HG03571 (cell line): Measurements from ENCODE around the gene PRMT9.

ENCODE experiments used
- ATAC-seq: cut with Tn5 transposase; IDR thresholded peaks from one replicate; pipeline ENCODE4 v1.9.1; 2021; ENCODE audit not compliant: unreplicated experiment

Gene PRMT9

DNA sequence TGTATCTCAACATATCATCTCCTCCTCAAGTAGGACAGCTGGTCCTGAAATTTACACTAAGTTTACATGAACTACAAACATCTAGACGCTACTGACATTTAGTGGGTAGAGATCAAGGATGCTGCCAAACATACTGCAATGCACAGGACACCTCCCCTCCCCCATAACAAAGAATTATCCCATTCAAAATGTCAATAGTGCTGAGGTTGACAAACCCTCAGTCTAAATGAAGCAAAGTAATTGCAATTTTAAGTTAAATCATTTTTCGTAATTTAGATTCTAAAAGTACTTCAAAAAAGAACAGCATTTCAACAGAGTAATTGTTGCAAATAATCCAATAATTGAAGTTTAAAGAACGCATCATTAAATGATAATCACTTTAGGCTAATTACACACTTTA, 1.2 kb downstream of the PRMT9 start:
- ATAC-seq = no peak

DNA sequence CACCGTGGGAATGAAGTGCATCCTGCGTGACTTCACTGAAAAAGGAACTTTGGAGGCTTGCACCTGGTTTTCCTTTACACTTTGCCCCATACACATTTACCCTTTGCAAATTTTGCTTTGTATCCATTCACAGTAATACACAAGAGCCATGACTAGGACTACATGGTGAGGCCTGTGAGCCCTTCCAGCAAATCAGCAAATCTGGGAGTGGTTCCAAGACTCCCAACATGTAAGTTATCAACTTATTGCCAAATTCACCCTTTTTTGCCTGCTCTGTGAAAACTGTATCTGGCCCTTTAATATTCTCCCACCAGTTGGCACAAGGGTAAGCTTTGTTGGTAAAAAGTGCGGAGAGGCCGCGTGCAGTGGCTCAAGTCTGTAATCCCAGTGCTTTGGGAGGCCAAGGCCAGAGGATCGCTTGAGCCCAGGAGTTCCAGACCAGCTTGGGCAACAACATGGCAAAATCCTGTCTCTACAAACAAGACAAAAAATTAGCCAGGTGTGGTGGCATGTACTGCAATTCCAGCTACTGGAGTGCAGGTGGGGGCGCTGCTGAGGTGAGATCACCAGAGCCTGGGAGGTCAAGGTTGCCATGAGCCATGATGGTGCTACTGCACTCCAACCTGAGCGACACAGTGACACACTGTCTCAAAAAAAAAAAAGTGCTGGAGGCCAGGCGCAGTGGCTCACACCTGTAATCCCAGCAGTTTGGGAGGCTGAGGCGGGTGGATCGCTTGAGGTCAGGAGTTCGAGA, 5.0 kb downstream of the PRMT9 start:
- no peak for ATAC-seq

DNA sequence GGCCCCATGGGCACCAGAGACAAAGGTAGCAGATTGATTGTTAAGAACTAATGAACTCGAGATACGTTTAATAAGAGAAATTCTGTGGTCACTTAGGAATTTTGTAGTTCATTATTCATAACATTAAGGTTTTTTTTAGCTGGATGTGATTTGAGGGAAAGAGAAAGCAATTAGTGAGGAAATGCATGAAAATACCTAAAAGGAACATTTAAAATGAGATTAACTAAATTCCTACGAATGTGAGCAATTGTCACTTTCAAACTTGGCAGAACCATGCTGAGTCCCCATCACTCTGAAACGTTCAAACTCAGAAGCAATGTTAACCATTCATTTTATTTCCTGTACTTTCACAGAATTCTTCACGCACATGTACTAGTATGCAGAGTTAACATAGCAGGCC, 5.9 kb downstream of the PRMT9 start:
- ATAC-seq = no peak

DNA sequence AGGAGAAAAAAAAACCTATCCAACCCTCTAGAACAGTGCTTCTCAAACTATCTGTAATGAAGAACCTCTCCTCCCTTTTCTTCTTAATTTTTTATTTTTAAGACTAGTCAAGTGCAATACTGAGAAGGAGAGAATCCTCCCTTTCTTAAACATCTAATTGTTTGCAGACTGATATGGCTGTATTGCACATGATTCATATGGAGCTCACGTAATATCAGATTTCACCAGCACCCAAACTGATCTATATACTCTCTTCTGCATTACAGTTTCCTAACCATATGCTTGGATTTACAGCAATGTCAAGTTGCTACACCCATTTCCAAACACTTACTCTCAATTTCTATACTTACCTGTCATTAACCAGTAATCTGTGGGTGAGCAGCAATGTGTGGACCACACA, 9.5 kb downstream of the PRMT9 start:
- ATAC-seq = no peak

DNA sequence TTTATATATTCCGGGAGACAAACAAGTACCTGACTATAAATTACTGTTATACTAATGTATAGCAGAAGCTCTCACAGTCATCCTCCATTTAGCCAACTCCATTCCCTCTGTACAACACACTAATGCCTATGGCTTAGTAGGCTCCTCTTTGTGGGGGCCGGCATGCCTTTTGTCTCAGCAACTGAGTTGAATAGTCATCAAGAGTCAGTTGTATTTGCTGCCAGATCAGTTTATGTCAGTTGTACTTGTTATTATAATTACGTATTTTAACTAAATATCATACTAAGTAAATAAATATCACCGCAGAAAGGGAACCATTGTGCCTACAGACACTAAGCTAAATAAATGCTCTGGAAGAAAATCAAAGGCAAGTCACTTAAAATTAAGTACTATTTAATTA, 9.9 kb downstream of the PRMT9 start:
- no peak for ATAC-seq

DNA sequence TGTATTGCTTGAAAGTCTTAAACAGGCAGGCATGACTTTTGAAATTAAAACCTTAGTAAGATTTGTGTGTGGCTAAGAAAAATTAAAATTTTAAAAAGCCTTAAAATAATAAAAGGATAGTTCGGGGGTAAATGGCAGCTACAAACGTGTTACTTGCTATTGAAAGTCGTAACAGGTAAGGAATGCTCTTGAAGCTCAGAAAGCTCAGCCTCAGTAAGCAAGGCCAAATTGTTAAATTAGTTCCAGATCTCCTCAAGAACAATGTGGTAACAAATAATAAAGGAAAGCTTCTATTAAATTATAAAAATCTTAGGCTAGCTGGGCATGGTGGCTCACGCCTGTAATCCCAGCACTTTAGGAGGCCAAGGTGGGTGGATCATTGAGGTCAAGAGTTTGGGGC, 25.5 kb downstream of the PRMT9 start:
- ATAC-seq = no peak

DNA sequence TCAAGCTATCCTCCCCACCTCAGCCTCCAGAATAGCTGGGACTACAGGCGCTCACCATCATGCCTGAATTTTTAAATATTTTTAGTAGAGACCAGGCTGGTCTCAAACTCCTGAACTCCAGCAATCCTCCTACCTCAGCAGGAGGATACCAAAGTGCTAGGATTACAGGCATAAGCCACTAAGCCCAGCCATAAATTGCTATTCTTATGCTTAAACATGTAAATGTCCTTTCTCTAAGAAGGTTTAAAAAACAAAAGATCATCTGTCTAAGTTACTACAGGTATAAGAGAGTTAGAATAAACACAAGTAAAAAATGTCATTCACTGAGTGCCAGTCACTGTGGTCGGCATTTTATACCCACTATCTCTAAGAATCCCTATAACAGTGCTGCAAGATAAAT, 28.3 kb downstream of the PRMT9 start:
- ATAC-seq = no peak

DNA sequence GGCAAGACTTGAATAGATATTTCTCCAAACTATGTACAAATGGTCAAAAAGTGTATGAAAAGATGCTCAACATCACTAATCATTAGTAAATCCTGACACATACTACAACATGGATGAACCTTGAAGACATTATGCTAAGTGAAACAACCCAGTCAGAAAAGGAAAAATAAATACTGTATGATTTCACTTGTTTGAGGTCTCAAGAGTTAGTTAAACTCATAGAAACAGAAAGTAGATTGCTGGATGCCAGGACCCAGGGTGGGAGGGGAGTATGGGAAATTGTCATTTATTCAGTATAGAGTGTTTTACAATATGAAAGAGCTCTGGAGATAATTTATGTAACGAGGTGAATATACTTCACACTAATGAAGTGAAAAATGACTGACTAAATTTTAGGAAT, 32.4 kb downstream of the PRMT9 start:
- no peak for ATAC-seq

DNA sequence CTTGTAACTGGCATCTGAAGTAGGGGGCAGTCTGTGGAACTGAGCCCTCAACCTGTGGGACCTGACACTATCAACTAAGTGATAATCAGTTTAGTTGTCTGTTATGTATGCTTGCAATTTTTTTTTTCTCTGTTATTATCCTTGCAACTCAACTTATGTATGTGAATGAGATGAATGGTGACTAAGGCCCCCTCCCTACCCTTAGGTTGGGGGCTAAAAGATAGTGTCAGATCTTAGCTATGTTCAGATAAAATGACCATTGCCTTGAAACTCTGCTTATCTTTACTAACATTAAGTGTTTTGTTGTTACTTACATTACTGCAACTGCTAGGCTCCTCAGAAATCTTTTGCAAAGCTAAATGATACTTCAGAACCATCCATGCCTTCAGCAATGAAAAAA, 35.3 kb downstream of the PRMT9 start:
- no peak for ATAC-seq

DNA sequence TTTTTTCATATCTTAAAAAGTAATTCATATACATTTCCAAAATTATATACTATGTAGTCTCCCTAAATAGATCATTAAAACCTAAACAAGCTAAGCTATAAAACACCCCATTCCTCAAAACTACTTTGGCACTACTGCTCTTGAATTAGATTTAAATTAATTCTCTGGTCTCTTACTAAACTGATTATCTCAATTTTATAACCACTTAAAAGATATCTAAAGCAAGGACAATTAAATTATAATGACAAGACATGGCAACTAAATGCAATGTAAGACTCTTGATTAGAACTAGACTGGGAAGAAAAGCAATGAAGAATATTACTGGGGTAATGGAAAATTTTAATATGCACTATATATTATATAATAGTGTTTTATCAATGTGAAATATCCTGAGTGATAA, 38.9 kb downstream of the PRMT9 start:
- no peak for ATAC-seq

DNA sequence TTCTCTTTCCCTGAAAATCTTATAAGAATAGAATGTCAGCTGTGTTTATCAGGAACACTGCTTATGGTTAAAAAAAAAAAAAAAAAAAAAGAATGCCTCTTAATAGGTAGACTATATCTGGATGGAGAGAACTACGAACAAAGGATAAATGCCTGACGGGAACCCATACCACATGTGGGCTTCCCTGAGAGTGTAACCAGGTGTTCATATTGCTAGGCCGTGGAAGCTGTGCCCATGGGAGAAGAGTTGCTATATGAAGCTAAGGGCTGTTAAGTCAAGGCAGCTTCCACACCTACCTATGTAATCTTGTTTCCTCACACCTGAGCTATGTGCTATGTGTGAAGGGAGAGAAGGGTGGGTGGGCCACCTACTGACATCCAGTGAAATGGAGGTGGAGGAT, 39.5 kb downstream of the PRMT9 start:
- no peak for ATAC-seq

DNA sequence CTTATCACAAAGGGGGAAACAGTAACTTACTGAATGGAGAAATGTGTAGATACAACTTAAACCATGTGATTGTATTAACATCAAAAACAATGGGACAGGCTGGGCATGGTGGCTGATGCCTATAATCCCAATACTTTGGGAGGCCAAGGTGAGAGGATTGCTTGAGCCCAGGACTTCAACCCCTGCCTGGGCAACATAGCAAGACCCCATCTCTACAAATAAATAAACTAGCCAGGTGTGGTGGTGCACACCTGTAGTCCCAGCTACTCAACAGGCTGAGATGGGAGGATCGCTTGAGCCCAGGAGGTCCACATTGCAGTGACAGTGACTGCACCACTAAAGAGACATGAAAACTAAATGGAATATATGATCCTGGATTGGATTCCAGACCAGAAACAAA, 40.3 kb downstream of the PRMT9 start:
- no peak for ATAC-seq

DNA sequence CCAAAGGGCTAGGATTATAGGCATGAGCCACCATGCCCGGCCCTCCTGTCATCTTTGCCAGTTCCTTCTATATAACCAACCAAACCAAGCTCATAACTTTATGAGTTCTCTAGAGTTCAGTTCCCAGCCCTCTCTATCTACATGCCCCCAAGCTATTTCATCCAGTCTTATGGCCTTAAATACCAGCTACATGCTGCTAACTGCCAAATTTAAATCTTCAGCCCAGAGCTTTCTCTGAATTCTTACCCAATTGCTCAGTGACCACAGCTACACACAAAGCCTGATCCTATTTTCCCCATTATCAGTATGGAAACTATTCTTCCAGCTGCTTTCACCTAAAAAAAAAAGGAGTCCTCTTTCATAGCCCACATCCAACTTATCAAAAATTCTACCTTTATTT, 43.6 kb downstream of the PRMT9 start:
- ATAC-seq = no peak

DNA sequence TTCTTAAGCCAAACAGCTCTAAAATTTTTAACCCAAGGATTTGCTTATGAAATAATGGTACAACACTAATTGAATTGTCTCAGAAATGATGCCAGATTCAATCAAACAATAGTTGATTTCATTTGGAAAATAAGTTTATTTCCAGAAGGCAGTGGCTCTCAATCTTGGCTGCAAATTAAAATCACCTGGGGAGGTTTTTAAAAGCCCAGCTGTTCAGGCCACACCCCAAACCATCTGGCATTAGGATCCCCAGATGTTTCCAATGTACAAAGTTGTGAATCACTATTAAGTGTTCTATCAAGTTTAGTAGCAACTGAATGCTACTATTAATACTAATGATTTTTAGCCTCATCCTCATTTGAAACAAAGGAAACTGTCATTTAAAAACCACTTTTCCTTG, 44.6 kb downstream of the PRMT9 start:
- no peak for ATAC-seq

DNA sequence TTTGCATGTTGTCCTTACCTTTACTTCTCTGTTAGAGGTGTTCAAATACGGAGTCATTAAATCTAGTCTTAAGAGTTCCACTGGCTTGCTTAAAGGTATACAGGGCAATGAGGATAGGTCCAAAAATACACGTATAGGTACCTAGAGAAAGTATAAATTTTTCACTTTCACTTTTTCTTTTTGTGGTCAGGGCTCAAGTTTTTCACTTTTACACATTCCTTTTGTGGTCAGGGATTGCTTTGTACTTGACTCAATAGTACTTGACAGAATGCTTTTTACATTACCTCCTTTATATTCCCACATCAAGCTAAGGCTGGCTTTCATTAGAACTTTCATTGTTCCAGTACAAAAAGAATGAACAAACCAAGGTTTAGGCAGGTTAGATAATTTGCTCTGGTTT, 45.0 kb downstream of the PRMT9 start:
- no peak for ATAC-seq

DNA sequence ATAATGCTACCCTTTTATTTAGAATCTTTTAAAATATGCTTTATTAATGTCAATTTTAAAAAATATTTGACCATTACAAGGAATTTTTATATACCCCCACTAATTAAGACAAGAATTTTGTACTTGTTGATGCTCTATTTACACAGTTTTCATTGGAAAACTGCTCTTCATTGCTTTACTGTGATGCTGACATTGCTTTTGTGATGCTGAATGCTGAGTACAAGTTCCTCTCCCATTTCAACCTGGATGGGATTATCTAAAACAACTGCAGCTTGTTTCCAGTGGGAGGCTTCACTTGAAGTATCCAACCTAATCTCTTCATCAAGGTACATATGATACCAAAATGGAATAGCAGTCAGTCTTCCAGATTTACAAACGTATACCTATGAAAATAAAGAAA, 45.6 kb downstream of the PRMT9 start:
- ATAC-seq = no peak

DNA sequence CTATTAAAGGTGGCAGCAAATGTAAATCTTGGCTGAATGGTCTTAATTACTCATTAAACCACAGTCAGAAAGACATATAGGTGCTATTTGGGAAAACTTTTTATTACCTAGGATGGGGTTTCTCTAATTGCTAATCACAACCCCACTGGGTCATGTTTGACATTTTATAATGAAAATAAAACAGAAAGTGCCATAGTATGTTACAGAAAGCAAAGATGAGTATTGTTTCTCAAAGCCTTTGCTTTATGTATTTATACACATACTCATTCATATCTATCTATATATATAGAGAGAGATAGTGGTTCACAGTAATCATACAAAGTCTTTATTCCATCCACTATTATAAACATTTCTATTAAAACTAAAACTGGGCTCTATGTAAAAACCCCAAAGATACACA, 48.6 kb downstream of the PRMT9 start:
- no peak for ATAC-seq

DNA sequence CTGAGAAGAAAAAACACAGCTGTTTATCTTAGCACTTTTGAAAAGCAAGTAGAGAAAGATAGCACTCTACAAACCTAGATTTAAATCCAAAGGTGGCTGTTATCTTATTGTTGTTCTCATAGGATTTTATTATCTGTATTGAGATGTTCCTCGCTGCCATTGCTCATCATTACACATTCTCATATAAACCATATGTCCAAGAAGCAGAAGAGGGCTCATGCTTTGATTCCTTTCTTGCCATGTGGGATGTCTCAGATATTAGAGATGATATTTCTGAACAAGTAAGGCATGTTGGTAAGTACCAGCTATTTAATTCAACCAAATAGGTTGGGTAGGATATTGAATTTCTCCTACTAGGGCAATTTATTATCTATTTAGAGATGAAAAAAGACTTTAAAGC, 50.3 kb downstream of the PRMT9 start:
- no peak for ATAC-seq

DNA sequence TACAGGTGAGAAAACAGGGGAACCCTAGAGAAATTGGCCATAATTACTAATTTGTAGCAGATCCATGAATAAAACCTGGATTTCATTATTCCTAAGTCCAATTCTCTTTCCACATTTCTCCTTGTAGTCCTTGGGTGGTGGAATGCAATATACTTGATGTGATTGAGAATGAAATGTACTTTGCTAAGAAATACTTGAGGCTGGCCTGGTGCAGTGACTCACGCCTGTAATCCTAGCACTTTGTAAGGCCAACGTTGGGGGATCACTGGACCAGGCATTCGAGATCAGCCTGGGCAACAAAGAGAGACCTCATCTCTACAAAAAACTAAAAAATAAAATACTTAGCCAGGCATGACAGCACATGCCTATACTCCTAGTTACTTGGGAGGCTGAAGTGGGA, 50.9 kb downstream of the PRMT9 start:
- no peak for ATAC-seq

DNA sequence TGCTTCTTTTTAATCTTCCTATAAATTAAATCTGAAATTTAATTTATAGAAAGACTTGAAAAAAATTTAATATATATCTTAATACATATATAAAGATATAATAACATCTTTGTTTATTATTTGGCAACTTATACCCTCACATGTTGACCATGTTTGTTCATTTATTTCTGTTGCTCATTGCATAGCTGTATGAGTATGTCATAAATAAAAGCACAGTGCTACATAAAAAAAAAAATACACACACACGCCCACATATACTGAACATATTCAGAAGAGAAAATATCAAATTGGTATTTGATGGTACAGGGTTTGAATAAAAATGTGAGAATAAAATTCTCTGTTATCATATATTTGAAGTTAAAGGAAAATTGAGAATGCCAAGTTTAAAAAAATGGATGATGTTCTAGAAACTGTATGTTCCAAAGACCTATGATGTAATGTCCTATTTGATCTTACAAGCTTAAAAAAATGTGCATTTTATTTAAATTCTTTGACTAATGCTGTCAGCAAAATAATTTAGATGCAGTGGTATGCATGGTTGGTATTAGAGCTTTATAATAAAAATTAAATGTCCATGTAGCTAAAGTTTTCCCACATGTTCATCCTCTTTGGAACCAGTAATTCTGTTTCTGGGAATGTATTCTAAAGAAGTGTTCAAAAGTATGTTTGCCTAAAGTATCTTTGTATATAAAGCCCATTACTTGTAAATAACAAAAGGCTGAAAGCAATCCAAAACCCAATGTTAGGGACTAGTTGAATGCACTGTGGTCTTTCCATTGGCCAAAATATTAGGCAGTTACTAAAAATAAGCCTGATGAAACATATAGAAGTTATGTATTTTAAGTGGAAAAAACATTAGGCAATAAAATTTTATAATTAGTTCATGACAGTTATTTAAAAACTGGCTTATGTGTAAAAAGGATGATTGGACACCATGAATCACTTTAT, 53.9 kb downstream of the PRMT9 start:
- no peak for ATAC-seq

DNA sequence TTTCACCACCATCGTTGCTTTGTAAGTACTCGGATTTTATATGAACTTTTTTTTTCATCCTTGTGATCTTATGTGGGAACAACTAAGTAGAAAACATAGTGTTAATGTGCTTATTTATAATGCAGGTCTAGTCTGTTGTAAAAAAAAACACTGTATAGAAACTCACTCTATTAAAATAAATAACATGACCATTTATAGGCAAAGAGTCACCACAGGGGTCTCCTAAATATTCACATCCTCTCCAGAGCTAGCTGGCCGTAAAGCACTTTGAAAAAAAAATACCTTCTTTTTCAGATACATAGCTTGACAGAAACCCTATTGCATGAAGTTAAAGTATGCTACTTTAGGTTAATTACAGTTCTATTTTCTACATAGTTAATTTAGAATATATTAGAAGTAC, 55.5 kb downstream of the PRMT9 start:
- ATAC-seq = no peak

DNA sequence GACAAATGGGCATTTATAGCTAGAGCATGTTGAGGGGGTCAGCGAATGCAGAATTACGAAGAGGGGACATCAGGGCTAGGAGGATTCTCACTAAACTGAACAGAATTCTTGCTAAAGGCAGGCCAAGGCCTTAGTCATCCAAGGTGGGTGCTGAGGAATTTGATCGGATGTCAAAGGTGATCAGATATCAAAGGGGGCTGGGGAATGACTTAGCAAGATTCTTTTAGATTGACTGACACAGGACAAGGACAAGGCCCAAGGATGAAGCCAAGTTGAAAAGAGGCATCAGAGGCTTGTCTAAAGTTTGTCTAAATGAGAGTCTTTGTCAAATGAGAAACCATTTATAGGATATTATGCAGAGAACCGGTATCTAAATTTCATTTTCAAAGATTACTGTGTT, 57.1 kb downstream of the PRMT9 start:
- ATAC-seq = no peak
